NOMO-1 (cell line): ENCODE data around the gene EDC3.
"Not testable (repeated sequence)": the region's sequence is repeated elsewhere in the genome, so short reads cannot be mapped to it uniquely, and the experiment has no call there.

Experiments
- DNase-seq, 2 experiments: peaks; one replicate each; lab custom pipeline; 2025; ENCODE audit not compliant: unreplicated experiment in 2 of 2; lab: John Stamatoyannopoulos, UW

Gene EDC3

GRCh38 chr15:74653426-74654102 is 42.3 kb downstream of the EDC3 start:
- no peak for DNase-seq

GRCh38 chr15:74651242-74651741 is 44.5 kb downstream of the EDC3 start:
- DNase-seq, result no peak

- DNase-seq, result no peak
Observed at GRCh38 chr15:74648051-74648842, 47.6 kb downstream of the EDC3 start.

- no peak for DNase-seq
Observed at GRCh38 chr15:74646480-74646879, 49.3 kb downstream of the EDC3 start.

DNA sequence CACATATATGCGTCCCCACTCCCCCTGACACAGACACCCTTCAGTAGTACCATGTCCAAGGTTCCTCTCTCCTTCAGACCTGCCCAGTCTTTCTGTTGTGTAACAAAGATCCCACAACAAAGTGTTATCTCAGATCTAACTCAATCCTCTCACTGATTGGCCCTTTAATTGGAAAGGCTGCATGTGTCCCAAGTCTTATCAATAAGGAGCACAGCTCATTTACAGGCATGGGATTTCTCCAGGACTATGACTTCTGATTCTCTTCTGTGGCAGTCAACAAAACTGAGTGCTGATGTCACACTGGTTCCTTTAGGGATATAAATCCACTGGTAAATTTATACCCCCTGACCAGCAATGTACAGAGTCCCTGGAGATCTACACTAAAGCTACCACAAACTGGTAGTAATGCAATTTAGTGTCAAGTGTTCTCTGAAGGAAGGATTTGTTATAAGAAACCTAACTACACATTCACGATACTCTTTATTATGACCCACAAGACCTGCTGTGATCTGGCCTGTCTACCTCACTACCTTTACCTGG is 52.1 kb downstream of the EDC3 start:
- DNase-seq, result no peak

DNA sequence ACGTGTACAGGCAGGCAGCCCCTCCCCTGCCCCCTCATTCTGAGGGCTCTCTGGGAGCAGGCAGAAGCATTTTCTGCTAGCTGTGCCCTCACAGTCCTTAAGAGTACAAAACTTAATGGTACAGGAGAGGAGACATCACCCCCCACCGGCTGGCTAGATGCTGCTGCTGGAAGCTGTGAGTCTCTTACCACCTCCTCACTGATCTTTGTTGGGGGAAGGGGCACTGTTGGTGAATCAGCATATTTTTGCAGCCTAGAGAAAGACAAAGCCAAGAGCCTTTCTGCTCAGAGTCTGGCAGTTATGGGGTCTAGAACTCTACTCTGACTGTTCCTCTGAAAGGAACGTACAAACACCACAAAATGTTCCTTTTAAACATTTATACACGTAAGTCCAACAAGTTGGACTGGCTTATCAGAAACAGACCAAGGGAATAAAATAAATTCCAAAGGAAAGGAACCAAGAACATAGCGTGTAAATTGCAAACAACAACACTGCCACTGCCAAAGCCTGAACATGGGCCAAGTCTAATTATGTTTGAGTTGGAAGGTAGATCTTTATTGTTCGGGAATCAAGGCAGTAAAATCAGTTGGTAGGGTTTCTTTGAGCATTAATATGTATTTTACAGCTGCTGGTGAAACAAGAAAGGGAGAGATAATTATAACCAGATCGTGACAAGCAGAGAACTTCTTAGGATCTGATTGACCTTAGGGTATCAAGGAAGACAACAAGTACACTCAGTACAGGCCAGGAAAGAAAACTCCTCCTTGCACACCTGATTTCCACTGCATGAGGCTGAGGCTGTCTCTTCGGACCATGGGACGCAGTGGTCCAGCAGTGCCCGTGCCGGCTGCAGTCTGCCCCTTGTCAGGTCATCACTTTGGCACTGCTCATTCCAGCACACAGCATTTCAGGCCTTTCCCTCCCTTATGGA is 52.8 kb downstream of the EDC3 start:
- no peak for DNase-seq

DNA sequence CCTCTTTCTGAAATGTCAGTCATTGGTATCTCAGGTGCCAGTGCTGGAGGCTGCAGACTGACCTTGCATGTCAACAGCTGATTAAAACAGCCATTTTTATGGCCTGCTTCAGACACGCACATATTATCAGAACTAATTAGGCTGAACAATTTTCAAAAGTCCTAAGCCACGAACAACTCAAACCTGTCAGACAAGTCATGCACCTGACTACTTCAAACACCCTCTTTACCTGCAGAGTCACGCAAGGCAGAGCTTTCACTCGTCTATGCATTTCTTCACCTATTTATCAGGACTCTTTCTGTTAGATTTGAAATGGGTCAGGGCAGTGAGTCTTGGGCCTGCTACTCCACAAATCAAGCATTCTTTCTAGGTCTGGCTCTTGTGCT is 53.5 kb downstream of the EDC3 start:
- no peak for DNase-seq

- DNase-seq, result no peak
Observed at GRCh38 chr15:74641151-74641550, 54.7 kb downstream of the EDC3 start.

- DNase-seq, result no peak
Observed at GRCh38 chr15:74636984-74637383, 58.8 kb downstream of the EDC3 start.

DNA sequence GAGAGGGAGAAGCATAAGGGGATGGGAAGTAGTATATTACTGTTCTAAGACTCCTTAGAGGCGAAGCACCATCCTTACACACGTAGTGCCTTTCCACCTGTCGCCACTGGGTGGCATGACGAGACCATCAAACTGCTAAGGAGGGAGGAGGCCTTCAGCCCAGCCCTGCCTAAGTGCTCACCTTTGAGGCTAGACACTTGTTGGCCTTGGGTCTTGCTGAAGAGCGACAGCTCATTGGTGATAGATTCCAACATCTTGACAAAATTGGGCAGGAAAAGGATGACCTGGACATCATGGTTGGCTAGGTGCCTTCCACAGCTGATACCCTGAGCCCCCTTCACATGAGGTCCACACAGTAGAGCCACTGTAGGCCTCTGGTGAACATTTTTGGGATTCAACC is 60.6 kb downstream of the EDC3 start:
- peak; percentile 38 to 62 for DNase-seq

- no peak for DNase-seq
Observed at GRCh38 chr15:74633781-74634180, 62.0 kb downstream of the EDC3 start.

GRCh38 chr15:74632601-74633000 is 63.2 kb downstream of the EDC3 start:
- DNase-seq, result no peak

DNA sequence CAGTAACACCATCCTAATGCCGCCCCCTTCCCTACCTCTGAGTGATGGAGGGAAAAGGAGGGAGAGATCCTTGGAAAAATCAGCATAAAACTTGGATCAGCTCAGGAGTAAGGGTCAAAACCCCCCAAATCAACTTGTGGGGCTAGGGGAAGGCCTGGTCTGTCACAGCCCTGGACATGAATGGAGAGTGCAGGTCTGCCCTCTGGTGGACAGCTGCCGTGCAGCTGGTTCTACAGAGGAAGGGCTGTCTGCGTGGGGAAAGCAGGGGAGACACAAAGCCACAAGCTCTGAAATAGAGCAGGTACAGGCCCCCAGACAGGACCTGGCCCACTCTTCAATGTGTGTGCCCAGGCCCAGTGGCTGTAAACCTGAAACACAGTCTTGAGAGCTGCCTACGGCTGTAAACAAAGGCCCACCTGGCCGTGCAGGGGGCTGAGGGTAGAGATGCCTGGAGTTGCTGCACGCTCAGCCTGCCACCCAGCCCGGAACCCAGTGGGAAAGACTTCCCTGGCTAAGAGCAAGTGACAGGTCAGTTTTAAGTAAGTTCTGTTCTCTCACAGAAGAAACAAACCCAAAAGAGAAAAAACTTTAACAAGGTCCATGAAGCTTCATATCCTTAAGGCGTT is 63.8 kb downstream of the EDC3 start:
- DNase-seq, result peak in 1 of 2 experiments; percentile 18

DNA sequence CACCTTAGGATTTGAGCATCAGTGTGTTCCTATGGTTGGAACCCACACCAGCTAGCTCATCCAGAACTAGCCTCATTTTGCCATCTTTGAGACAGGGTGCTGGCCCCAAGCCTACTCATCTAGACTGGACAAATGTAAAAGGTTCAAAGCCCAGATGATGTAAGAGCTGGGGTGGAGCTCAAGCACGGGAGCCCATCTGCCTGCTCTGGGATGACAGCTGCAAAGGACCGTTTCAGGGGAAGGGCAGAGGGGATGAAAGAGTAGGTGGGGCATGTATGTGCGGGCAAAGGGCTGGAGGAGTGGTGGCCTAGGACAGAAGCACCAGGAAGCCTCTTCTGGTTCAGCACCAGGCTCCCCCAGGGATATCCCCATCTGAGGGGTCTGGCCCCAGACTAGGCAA is 64.4 kb downstream of the EDC3 start:
- DNase-seq, result no peak

DNA sequence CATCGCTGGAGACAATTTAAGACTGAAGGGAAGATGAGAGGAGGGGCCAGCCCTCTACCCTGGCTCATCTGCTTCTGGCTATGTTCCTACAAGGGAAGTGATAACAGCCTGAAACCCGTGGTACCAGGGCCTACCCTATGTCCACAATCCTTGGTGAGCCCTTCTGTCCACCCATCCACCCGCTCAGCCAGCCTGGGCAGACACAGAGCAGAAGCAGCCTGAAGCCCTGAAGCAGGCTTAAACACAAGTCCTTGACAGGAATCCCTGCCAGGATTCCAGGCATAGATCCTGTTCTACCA is 64.8 kb downstream of the EDC3 start:
- no peak for DNase-seq

DNA sequence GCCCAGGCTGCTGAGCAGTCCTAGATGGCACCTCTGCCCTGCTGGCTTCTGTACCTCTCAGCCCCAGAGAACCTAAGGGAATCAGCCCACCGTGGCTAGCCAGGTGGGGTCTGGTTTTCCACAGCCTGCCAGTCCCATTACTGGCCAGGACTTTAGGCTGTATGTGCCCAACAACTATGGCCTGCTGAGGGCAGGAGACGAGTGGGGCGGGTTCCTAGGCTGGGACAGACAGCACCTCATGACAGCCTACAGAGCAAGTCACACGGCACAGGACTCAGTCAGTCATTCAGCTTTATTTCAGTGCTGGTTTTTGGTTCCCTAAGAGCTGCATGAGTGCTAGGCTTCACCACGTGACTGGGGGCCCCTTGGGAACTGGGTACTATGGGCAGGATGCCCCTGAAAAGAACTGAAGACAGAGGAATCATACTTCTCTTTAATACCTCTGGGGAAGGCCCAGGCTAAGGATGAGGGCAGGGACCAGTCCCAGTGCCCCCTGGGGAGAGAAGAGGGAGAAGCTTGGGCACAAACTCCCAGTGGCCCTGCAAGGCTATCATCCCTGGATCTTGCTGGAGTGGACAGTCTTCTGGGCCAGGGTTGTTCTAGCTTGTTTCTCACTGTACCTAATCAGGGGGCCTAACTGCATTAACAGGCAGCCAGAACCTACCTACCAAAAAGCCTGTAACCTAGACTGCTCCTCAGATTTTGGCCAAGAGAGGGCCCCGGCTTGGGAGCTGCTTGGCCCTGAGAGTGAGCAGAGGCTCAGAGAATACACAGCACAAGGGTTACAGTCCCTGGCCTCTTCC is 65.3 kb downstream of the EDC3 start:
- DNase-seq, result no peak

DNA sequence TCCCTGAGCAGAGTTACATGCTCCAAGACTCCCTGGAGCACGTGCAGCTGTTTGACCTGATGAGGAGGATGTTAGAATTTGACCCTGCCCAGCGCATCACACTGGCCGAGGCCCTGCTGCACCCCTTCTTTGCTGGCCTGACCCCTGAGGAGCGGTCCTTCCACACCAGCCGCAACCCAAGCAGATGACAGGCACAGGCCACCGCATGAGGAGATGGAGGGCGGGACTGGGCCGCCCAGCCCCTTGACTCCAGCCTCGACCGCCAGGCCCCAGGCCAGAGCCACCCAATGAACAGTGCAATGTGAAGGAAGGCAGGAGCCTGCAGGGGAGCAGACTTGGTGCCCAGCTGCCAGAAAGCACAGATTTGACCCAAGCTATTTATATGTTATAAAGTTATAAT is 66.1 kb downstream of the EDC3 start:
- not testable (repeated sequence) for DNase-seq

DNA sequence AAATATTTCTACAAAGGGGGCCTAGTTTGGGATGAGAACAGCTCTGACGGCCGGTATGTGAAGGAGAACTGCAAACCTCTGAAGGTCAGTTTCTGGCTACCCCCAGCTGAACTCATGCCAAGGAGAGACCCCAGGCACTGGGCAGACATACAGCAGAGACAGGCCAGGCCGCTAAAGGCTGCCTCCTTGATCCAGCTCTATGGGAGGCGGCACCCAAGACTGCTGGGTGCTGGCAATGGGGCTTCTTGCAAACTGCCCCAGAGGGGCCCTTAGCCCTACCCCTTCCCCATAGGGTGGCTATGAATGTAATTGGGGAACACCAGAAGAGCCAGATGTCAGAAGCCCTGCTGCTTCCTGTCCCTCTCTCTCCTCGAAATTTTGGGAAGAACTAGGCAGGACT is 66.9 kb downstream of the EDC3 start:
- DNase-seq, result no peak

GRCh38 chr15:74628199-74628598 is 67.6 kb downstream of the EDC3 start:
- DNase-seq, result no peak

- DNase-seq, result no peak
Observed at GRCh38 chr15:74627766-74628165, 68.1 kb downstream of the EDC3 start.
